NOMO-1 treated with dmso at 0.1 percent for 144 hours (cell line): ENCODE measurements around the gene SPATA24.
"Not testable (repeated sequence)": the region's sequence is repeated elsewhere in the genome, so short reads cannot be mapped to it uniquely, and the experiment has no call there.

Experiments used
- DNase-seq: peaks from one replicate; lab custom pipeline; 2025; ENCODE audit not compliant: unreplicated experiment; lab: John Stamatoyannopoulos, UW

Gene SPATA24

DNA sequence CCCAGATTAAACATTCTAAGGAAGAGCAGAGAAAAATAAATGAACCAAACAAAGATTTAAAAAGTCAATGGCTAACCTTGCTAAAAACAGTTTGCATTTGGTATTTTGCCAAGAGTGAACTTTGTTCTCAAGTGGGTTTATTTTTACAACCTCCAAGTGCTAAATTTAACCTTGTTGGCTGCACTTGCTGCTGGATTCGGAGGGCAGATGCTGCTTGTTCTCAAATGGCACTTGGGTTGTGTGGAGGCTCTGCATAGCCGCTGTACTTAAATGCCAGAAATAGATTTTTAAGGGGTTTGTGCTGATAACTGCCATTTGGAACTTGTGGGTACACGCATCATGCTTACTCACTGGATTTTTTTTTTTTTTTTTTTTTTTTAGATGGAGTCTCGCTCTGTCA is 13.3 kb upstream of the SPATA24 start:
- DNase-seq = no peak

DNA sequence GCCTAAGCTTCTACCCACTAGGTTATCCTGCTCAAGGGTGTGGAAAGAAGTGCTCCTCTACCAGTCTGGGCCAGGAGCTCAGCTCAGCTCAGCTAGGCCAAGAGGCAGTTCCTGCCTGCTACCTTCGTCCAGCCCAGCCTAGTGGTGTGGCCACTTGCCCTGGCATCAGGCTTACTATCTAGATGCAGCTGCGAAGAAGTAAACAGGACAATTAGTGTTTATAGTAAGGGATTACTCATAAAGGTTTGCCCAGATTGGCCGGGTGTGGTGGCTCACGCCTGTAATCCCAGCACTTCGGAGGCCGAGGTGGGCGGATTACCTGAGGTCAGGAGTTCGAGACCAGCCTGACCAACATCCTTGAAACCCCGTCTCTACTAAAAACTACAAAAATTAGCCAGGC is 12.8 kb upstream of the SPATA24 start:
- DNase-seq = no peak

DNA sequence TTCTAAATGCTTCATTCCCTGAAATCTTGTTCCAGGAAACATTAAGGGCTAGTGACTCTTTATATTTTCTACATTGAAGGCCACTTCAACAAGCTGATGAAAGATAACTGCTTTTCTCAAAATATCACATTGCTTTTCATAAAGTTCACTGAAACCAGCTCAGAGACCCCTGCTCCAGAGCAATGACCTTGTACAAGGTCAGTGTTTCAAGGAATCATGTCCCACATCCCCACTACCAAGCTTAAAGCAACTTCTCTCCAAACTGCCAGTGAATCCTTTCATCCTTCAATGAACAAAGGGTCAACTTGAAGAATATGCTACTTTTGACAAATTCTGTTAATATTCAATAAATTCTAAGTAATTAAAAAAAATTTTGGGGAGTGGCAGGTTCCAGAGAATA is 12.0 kb upstream of the SPATA24 start:
- no peak for DNase-seq

- DNase-seq = no peak
These were observed 11.5 kb upstream of the SPATA24 start for GRCh38 chr5:139415221-139415861.

DNA sequence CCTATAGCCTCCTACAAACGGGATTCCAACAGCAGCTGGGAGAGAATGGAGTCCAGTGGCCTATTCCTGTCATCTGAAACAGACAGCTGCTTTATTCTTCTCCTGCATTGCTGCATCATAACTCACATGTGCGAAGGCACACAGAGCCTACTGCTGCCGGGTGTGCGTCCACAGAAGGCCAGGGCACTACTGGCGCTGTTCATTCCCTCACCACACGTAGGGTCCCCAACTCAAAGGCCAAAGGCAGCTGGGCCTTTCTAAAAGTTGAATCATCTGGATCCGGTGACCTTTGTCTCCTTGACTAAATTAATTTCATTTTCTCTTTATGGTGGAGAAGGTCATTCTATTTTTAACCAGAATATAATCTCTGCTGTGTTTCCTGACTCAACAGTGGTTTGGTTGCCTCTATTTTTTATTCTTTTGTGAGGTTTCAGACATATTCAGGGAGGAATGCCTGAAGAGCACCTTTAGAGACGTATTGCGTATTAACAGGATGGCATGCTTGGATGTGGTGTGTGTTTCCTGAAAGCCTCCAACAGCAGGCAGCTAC is 10.8 kb upstream of the SPATA24 start:
- DNase-seq = no peak

DNA sequence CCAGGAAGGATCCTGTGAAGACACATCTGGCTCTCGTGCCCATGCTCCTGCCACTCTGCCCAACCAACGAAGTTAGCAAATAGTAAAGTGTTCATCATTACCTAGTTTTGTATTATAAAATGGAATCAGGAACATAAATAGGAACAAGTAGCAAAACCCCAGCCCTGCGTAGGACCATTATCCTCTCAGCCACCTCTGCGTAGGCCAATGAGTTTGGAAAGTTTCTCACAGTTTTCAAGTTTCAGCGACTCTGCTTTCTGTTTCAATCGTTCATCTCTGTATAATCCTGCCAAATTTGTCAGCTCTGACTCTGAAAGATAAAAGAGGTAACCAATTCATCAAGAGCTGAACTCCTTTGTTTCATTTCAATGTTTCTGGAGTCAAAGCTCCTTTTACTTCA is 10.1 kb upstream of the SPATA24 start:
- no peak for DNase-seq

DNA sequence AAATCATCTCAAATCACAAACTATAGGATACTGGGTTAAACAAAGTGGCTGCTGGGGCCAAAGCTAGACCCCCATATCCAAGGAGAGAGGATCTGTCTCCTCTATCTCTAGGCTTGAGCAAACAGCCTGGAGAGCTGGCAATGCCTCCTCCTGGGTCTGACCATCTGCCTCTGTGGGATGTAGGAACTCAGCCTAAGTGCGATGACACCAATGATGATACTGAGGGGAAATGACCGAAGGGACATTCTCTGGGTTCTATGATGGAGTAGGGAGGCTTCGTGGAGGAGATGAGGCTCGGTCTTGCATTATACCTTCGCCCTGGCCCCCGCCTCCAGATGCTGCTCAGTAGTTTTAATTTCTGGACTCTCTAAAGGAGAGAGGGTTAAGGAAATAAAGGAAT is 9.3 kb upstream of the SPATA24 start:
- no peak for DNase-seq

DNA sequence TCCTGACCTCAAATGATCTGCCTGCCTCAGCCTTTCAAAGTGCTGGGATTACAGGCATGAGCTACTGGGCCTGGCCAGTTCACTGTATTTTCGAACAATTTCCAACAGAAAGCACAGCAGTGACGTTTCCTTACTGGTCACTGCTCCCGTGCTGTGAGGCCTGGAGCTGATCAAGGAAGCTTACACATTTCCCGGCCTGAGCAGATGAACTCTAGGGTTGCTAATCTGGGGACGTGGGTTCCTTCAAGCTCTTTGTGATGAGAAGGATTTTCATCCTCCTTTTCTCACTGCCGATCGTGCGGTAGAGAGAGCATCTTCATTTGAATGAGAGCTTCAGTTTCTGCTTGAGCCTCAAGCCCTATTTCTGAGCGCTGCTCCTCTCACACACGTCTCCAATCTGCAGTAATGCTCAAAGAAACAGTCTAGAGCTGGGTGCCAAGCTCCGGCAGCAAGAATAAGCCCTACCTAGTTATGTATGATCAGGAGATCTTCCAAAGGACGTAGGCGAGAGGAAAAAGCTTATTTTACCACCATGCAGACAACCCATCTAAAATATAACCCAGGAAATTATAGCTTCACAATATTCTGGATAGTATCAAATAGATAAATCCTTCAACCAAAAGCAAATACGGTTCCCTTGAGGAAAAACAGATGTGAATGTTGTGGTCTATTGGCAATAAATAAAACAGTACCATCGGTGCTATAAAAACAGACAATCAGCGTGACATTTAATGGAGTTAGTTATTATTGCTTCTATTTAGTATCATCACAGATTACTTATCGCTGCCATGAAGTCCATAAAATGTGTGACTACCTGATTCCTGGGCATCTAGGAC is 7.3 kb upstream of the SPATA24 start:
- no peak for DNase-seq

GRCh38 chr5:139410121-139410992 is 6.5 kb upstream of the SPATA24 start:
- no peak for DNase-seq

GRCh38 chr5:139409116-139409515 is 5.2 kb upstream of the SPATA24 start:
- DNase-seq = not testable (repeated sequence)

GRCh38 chr5:139408191-139408590 is 4.3 kb upstream of the SPATA24 start:
- no peak for DNase-seq

DNA sequence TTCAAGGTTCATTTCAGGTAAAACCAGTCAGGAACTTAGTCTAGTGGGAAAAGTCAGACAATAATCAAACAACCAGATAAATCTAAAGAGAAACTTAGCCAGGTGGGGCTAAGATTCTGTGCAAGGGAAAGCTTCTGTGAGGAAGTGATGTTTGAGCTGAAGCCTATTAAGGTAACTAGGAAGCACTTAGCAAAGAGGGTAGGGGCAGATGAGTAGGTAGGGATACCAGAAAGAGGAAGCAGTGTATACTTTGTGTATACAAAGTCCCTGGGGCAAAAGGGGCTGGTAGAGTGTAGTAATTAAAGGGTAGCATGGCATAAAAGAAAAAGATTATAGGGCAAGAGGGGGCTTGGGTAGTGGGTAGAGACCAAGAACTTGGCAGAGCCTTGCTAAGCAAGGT is 3.6 kb upstream of the SPATA24 start:
- DNase-seq = peak; percentile 24

DNA sequence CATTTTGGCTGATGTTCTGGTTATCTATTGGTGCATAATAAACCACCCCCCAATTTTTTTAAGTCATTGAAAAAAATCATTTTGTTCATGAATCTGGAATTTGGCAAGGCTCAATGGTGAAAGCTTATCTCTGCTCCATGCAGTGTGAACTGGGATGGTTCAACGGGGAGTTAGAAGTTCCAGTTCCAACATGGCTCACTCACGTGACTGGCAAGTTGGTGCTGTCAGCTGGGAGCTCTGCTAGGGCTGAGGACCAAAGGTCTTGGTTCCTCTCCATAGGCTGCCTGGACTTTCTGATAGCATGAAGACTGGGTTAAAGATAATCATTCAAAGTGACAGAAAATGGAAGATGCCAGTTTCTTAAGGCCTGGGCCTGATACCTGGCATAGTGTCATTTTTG is 3.1 kb upstream of the SPATA24 start:
- DNase-seq = no peak

DNA sequence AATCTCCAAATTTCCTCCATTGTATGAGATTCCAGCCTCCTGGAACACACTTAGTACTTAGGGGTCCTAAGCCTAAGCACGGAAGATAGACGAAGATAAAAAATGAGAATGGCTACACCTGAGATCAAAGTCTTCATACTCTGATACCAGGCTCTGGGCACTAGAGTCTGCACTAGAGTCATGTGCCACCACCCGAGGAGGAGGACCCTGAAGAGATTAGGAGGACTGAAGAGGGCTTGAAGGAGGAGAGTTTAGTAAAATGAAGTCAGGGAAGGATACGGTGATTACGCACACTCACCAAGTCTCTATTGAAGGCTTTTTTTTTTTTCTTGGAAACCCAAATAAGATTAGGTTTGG is 573 bp upstream of the SPATA24 start:
- DNase-seq = no peak

- no peak for DNase-seq
These were observed 487 bp downstream of the SPATA24 start for GRCh38 chr5:139403418-139403786.

DNA sequence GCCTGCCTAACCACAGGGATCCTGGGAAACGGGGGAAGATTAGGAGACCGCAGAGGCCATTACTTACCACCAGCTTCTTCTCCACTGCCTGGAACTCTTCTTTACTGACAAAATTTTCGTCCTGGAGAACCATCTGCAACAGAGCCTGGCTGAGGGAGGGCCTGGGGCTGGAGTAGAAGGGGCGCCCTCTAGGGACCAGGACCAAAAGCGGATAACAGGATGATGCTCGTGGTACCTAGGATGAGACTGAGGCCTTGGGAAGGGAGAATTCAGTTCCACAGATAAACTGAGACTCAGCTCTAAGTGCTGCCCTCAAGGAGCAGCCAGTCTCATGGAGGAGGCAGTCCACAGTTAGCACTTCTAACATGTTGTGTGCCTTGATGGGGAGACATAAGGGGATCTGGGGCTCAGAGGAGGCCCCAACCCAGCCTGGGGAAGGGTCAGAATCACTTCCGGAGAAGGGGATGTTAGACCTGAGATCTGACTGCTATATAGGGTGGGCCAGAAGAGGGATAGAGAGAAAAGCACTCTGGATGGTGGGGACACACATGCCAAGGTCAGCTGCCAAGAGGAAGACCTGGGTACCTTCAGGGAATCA is 1.2 kb downstream of the SPATA24 start:
- DNase-seq = no peak

GRCh38 chr5:139401546-139401945 is 2.3 kb downstream of the SPATA24 start:
- DNase-seq = no peak

DNA sequence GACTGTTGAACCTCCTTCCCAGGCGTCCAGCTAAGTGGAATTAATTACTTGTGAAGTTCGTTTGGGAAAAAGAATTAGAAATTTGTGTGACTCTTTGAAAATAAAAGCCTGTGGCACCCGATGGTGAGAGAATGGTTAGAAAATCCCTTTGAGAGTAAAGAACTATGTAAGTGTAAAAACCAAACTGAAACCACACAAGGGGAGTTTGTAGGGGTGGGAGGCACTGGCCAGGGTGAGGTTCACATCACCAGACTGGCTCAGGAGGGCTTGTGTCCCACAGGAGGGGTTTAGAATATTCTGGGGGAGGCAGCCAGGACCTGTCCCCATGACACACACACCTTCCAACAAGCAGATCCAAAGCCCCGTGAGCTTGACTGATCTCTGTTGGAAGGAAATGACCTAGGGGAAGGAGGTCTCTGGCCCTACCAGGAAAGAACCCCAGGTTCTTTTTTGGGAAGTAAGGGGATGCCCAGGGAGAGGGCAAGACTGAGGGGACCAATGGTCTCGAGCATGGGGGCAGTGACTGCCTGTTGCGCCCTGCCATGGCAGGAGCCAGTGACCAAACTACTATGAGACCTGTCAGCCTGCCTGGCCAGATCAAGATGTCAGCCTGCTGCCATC is 4.3 kb downstream of the SPATA24 start:
- DNase-seq = no peak

DNA sequence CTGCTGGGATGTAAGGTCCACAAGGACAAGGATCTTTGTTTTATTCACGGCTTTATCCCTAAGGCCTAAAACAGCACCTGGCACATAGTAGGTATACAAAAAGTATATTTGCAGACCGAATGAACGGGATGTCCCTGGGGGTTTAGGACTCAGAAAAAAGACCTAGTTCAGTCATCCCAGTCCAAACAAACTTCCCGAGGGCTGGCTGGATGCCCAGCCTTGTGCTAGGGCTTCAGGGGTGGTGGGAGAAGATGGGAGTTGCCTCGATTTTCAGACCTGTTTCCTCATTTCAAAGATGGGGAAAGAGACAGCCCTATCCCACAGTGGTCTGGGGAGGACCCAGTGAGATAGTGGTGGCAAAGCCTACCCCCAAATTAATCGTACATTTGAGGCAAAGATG is 6.0 kb downstream of the SPATA24 start:
- no peak for DNase-seq

GRCh38 chr5:139396691-139397090 is 7.2 kb downstream of the SPATA24 start:
- no peak for DNase-seq
